Subcutaneous adipose tissue (tissue), 4 donors: ENCODE measurements around the gene HNRNPL. TPM values are rescaled to one million over a fixed set of nuclear protein-coding genes. Genes with fewer than 3 reads are reported as not detected.

Experiments
- CTCF ChIP-seq: fragments of 450-650 bp; IDR thresholded peaks from one replicate; pipeline ENCODE4 v1.5.1; 2016; ENCODE audit warnings: low read depth, mild to moderate bottlenecking, control low read depth, antibody characterized with exemption, moderate library complexity
- total RNA-seq, 4 donors: library from RNA; depleted of rRNA; stranded (reverse); fragments of >200 nt; gene quantifications; one replicate each; pipeline ENCODE4 v1.1.0, GENCODE V29; 2016

Gene HNRNPL
- total RNA-seq, 4 donors from 2014 or later: 109 to 161 (median 141) TPM

GRCh38 chr19:38877781-38878574 lies 28.2 kb upstream of the HNRNPL start, which contains the start of gene RINL:
TSS of gene RINL (minus strand) at chr19:38878275. CDS start at chr19:38876742, 1,533 bp downstream.
- no peak for TF ChIP-seq CTCF

DNA sequence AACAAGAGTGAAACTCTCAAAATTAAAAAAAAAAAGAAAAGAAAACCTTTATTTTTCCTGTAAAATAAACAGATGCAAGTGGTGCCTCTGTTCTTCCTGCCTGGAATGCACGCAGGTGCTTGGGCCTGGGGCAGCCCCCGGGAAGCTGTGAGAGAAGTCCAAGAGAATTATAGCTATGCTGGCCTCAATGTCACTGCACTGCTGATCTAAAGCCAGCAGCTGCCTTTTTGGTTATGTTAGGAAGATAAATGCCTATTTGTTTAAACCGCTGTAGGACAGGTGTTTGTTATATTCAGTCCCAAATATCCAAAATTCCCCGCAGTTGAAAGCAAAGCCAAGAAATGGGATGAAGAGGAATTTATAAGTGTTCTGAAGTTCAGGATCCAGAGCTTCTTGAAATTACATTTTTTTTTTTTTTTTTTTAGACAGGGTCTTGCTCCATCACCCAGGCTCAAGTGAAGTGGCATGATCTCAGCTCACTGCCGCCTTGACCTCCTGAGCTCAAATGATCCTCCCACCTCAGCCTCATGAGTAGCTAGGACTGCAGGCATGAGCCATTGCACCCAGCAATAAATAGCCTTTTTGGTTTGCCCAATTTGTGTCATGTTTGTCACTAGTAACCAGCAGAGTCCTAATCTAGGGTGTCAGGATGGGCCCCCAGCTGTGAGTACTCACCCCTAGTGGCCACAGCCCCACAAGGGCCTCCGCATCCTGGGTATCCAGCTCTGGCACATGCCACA lies 26.0 kb upstream of the HNRNPL start:
- TF ChIP-seq CTCF: no peak

GRCh38 chr19:38870612-38871011 lies 20.8 kb upstream of the HNRNPL start:
- no peak for TF ChIP-seq CTCF

- TF ChIP-seq CTCF: no peak
These were observed 20.2 kb upstream of the HNRNPL start for GRCh38 chr19:38869836-38870607.

DNA sequence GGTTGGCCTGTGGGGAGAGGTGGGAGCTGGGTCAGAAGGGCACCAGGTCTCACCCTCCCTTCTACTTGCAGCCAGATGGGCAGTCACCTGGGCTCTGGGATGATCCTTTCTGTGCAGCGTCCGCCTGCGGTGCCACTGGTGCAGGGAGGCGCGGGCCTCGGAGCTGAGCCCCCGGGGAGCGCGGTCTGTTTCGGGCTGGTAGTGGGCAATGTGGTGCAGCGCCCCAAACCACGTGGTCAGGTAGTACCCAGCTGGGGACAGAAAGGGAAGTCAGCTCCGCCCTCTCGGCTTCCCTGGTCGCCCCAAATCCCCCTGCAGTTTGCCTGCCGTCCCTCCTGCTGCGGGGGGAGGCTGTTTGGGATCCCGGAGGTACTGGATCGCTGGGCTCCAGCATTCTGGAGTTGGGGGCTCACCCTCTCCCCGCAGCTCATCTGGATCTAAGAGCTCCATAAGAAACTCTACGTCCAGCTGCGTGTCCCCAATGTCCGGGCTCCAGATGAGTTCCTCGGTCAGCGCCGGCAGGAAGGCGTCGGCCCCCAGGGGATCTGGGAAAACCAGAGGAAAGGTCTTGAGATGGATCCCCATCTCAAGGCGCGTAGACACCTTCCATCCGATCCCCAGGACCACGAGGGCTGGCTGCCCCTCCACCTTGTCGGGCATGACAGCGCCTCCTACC lies 19.5 kb upstream of the HNRNPL start:
- no peak for TF ChIP-seq CTCF

DNA sequence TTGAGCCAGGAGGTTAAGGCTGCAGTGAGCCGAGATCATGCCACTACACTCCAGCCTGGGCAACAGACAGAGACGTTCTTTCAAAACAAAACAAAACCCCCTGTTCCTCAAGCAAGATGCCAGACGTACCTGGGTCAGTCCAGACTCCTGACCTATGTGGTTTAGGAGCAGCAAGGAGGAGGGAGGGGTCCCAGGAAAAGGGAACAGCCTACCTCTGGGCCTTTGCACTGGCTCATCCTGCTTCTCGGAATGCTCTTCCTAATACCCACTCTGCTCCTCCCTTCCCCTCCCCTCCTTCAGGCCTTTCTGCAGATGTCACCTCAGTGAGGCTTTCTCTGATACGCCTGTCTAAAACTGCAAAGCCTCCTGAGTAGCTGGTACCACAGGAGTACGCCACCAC lies 18.8 kb upstream of the HNRNPL start:
- TF ChIP-seq CTCF: no peak
